OCI-LY7 (cell line): Measurements from ENCODE around the gene BTAF1.

ENCODE experiments used
- CTCF ChIP-seq: fragments of 200-600 bp; sonication (generic); conservative IDR thresholded peaks from 2 replicates; pipeline ENCODE4 v1.5.1; 2014; ENCODE audit warnings: mild to moderate bottlenecking, antibody characterized with exemption, low read length, moderate library complexity, mixed read lengths
- EZH2phosphoT487 ChIP-seq: fragments of 200-600 bp; sonication (generic); IDR thresholded peaks from 2 replicates; pipeline ENCODE4 v1.6.1; 2018; ENCODE audit warnings: low read depth, borderline replicate concordance, mild to moderate bottlenecking, mixed run types, antibody characterized with exemption, low read length, moderate library complexity, mixed read lengths

GRCh38 chr10:92010047-92010735 is 86.6 kb downstream of the BTAF1 start:
- no peak for TF ChIP-seq CTCF
- TF ChIP-seq EZH2phosphoT487 = no peak
